DND-41 (cell line): Measurements from ENCODE around the gene TIMM9.

ENCODE experiments used
- ATAC-seq: fragments of 200-7000 bp; cut with Tn5 transposase; 3 replicates; pipeline ENCODE4 v1.9.1; 2021; ENCODE audit warnings: low read depth; ENCODE audit not compliant: insufficient read depth
- DNase-seq: peaks from one replicate; pipeline ENCODE4 v3.0.0-alpha.2; 2020
- H2AFZ ChIP-seq: 2 replicates; pipeline ENCODE4 v1.6.0; 2012; ENCODE audit warnings: low read depth, low read length
- H3K27ac ChIP-seq: 2 replicates; pipeline ENCODE4 v1.5.1; 2012; ENCODE audit warnings: low read length, inconsistent platforms
- H3K27me3 ChIP-seq: fragments of 200-600 bp; sonication (generic); 2 replicates; pipeline ENCODE4 v1.6.0; 2012; ENCODE audit warnings: low read length, mild to moderate bottlenecking, inconsistent platforms; ENCODE audit not compliant: insufficient read depth, poor library complexity
- H3K36me3 ChIP-seq: 2 replicates; pipeline ENCODE4 v1.5.1; 2012; ENCODE audit warnings: low read length, inconsistent platforms; ENCODE audit not compliant: insufficient read depth
- H3K4me1 ChIP-seq: 2 replicates; pipeline ENCODE4 v1.5.1; 2012; ENCODE audit warnings: mild to moderate bottlenecking, low read length; ENCODE audit not compliant: insufficient read depth
- H3K4me2 ChIP-seq: 2 replicates; pipeline ENCODE4 v1.6.0; 2012; ENCODE audit warnings: mild to moderate bottlenecking, moderate library complexity, low read length, inconsistent platforms; ENCODE audit not compliant: insufficient read depth
- H3K4me3 ChIP-seq, 2 experiments: fragments of 200-600 bp in 1 of 2; shearing (Covaris generic) in 1 of 2; 2 replicates each; pipeline ENCODE4 v1.5.1; 2012 to 2016; ENCODE audit warnings: inconsistent platforms in 2 of 2, low read length in 2 of 2, mild to moderate bottlenecking in 2 of 2, low read depth in 1 of 2, moderate library complexity in 1 of 2
- H3K79me2 ChIP-seq: 2 replicates; pipeline ENCODE4 v1.6.0; 2012; ENCODE audit warnings: low read length, inconsistent platforms; ENCODE audit not compliant: insufficient read depth
- H3K9ac ChIP-seq: 2 replicates; pipeline ENCODE4 v1.6.0; 2012; ENCODE audit warnings: low read depth, mild to moderate bottlenecking, inconsistent platforms, low read length, moderate library complexity
- H3K9me3 ChIP-seq: 2 replicates; pipeline ENCODE4 v1.5.1; 2012; ENCODE audit warnings: low read length, moderate library complexity, mild to moderate bottlenecking, inconsistent platforms; ENCODE audit not compliant: insufficient read depth, severe bottlenecking
- H4K20me1 ChIP-seq: 2 replicates; pipeline ENCODE4 v1.6.0; 2012; ENCODE audit warnings: low read length; ENCODE audit not compliant: insufficient read depth
- EZH2 ChIP-seq: IDR thresholded peaks from 3 replicates; pipeline ENCODE4 v1.6.1; 2012; ENCODE audit warnings: borderline replicate concordance, low read depth, mild to moderate bottlenecking, moderate library complexity, low read length, inconsistent platforms; ENCODE audit not compliant: severe bottlenecking
- TF ChIP-seq, protein P1 (sequence below): IDR thresholded peaks from 2 replicates; pipeline ENCODE4 v1.5.1; 2012; ENCODE audit warnings: borderline replicate concordance, low read length, moderate library complexity, mild to moderate bottlenecking; ENCODE audit not compliant: poor library complexity, severe bottlenecking; ENCODE audit errors: extremely low read depth

Gene TIMM9

DNA sequence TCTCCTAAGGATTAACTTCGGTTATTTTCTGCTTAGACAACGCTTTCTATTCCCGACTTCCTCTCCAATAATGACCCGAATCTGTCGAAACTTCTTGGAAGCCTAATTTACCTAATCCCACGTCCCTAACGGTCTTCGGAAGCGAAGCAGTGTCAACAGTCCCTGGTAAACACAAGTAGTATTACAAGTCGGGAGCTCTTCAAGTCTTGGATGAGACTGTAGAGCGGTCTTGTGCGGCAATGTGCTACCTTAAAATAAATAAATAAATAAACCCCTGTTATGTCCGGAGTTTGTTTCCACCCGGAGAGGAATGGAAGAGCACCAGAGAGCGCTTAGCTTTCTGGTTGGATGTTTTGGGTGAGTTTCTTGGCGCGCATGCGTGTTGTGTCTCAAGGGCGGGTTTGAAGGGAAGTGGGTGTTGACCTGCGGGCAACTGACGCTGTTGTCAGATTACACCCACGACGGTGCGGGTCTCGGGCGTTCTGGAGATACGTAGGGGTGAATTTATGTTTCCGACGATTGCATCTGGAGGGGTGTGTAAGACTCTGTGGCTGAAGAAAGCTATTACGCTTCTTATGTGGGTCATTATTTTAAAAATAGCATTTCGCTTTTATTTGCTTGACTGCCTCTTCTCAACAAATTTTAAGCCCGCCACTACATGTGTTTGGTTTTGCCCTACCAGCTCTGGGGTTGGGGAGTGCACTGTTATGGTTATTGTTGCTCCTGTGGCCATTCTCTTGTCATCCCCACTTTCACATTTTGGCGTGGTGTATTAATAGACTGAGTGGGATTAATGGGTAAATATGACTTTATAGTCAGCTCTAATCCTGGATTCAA lies at the start of gene TIMM9, which contains the start of gene KIAA0586:
TIMM9 (minus strand) TSS at position 251 of the 837 bp plus-strand sequence. CDS start 15,586 bp downstream, outside the sequence.
KIAA0586 (plus strand) TSS at position 439 of the 837 bp plus-strand sequence. CDS start 546 bp downstream, outside the sequence.
- DNase-seq = peak; percentile 97

DNA sequence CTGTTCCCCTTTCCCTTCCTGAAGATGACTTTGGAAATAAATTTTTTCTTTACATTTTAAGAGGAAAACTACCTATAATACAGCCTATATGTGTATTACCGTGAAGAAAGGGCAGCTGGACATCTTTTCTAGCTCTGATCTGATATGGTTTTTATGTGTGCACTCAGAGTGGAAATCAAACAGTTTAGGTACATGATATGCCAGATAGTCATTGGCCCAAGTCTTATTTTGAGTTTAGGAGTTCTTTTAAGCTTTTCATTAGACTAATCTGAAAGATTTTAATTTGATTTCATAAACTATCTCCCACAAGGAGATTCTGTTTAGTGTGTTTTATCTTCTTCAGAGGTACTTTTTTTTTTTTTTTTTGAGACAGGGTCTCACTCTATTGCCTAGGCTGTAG lies 49.0 kb upstream of the TIMM9 start:
- TF ChIP-seq, protein P1, sequence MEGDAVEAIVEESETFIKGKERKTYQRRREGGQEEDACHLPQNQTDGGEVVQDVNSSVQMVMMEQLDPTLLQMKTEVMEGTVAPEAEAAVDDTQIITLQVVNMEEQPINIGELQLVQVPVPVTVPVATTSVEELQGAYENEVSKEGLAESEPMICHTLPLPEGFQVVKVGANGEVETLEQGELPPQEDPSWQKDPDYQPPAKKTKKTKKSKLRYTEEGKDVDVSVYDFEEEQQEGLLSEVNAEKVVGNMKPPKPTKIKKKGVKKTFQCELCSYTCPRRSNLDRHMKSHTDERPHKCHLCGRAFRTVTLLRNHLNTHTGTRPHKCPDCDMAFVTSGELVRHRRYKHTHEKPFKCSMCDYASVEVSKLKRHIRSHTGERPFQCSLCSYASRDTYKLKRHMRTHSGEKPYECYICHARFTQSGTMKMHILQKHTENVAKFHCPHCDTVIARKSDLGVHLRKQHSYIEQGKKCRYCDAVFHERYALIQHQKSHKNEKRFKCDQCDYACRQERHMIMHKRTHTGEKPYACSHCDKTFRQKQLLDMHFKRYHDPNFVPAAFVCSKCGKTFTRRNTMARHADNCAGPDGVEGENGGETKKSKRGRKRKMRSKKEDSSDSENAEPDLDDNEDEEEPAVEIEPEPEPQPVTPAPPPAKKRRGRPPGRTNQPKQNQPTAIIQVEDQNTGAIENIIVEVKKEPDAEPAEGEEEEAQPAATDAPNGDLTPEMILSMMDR = no peak
- no peak for TF ChIP-seq EZH2
- Histone ChIP-seq H3K4me3 (no peak overlapping the region), H3K4me2 (no peak overlapping the region), H2AFZ (no peak overlapping the region), H3K27me3 (no peaks in the 10 kb centered on the region), H3K9ac (no peak overlapping the region), H3K4me1 (no peaks in the 10 kb centered on the region), H3K36me3 (peaks cover 48% of the 10 kb centered on the region), H3K79me2 (no peaks in the 10 kb centered on the region), H3K27ac (no peak overlapping the region), H3K9me3 (no peaks in the 10 kb centered on the region), H4K20me1 (no peaks in the 10 kb centered on the region)
- DNase-seq (no peak), ATAC-seq (no peak)

More for the DNA sequence above, at the start of gene TIMM9, which contains the start of gene KIAA0586:
- Histone ChIP-seq H4K20me1 (0 out of 2 replicates have a peak, but pooled peaks cover 6% of the 10 kb centered on the region), H3K9ac (peak within 1 kb of the TSS; percentile 86), H3K4me3 (peak within 1 kb of the TSS; percentile 78 to 93), H3K27ac (peak within 1 kb of the TSS; percentile 98), H3K9me3 (no peaks in the 10 kb centered on the region), H3K4me2 (peak within 1 kb of the TSS; percentile 85), H3K4me1 (peaks cover 42% of the 10 kb centered on the region), H3K36me3 (peaks cover 41% of the 10 kb centered on the region), H3K27me3 (no peaks in the 10 kb centered on the region), H3K79me2 (peaks cover 76% of the 10 kb centered on the region), H2AFZ (peak within 1 kb of the TSS; percentile 98)
- ATAC-seq = peak; percentile 91
- TF ChIP-seq, protein P1 = no peak
- TF ChIP-seq EZH2 = no peak

- TF ChIP-seq EZH2 = no peak
- TF ChIP-seq, protein P1 = no peak
- Histone ChIP-seq H4K20me1 (no peaks in the 10 kb centered on the region), H3K4me1 (no peaks in the 10 kb centered on the region), H3K9me3 (no peaks in the 10 kb centered on the region), H3K79me2 (no peaks in the 10 kb centered on the region), H2AFZ (no peak overlapping the region), H3K27ac (no peak overlapping the region), H3K36me3 (peaks cover 53% of the 10 kb centered on the region), H3K4me2 (no peak overlapping the region), H3K27me3 (no peaks in the 10 kb centered on the region), H3K9ac (no peak overlapping the region), H3K4me3 (no peak overlapping the region)
- ATAC-seq = no peak
- DNase-seq = no peak
These were observed 42.0 kb upstream of the TIMM9 start for GRCh38 chr14:58469309-58469708.
